Psoas muscle (tissue), 8 donors: ENCODE measurements around the gene COBLL1. TPM values are rescaled to one million over a fixed set of nuclear protein-coding genes. Genes with fewer than 3 reads are reported as not detected.

Source experiments
- ATAC-seq, 4 donors: fragments of 200-7000 bp; cut with Tn5 transposase; one replicate each; pipeline ENCODE4 v1.9.1; 2020; ENCODE audit warnings: moderate library complexity in 3 of 4, mild to moderate bottlenecking in 2 of 4
- DNase-seq, 2 donors: peaks; one replicate each; pipeline ENCODE4 v3.0.0-alpha.2; 2020
- H3K27ac ChIP-seq: fragments of 200-600 bp; one replicate; pipeline ENCODE4 v1.8.0; 2022
- H3K27me3 ChIP-seq, 3 donors: fragments of 200-600 bp in 1 of 3; one replicate each; pipeline versions ENCODE4 v1.6.1 to v1.8.0; 2013 to 2022; ENCODE audit warnings: low read length in 2 of 3, mild to moderate bottlenecking in 2 of 3, moderate library complexity in 1 of 3; ENCODE audit not compliant: insufficient read depth in 3 of 3
- H3K36me3 ChIP-seq, 2 donors: fragments of 200-600 bp in 1 of 2; one replicate each; pipeline versions ENCODE4 v1.6.1 to v1.8.0; 2013 to 2022; ENCODE audit warnings: low read depth in 1 of 2, mild to moderate bottlenecking in 1 of 2, moderate library complexity in 1 of 2; ENCODE audit not compliant: insufficient read depth in 1 of 2
- H3K4me1 ChIP-seq: fragments of 200-600 bp; one replicate; pipeline ENCODE4 v1.8.0; 2022
- H3K4me3 ChIP-seq: fragments of 200-600 bp; one replicate; pipeline ENCODE4 v1.8.0; 2022; ENCODE audit warnings: mild to moderate bottlenecking
- H3K9me3 ChIP-seq: fragments of 200-600 bp; one replicate; pipeline ENCODE4 v1.8.0; 2022
- CTCF ChIP-seq: fragments of 200-600 bp; IDR thresholded peaks from one replicate; pipeline ENCODE4 v1.8.0; 2022; ENCODE audit warnings: antibody characterized with exemption
- WGBS, 3 donors: extraction: QIAGEN DNeasy Blood & Tissue Kit; methylation state at CpG; one replicate each; pipeline versions ENCODE4 v1.1.6 to v1.1.7; 2013; 5-methylcytosine and 5-hydroxymethylcytosine counted together
- intact Hi-C, 2 donors: fragments of 100-400 bp; cut with DNase I; formaldehyde crosslinking; loops; one replicate each; pipeline versions ENCODE4 v1.11.0 to v1.14.2; 2022
- polyA plus RNA-seq, 3 donors: library from polyadenylated mRNA; stranded (reverse); fragments of 200-250 nt; gene quantifications; one replicate each; pipeline ENCODE4 v1.2.3, GENCODE V29; 2013
- total RNA-seq, 4 donors: library from RNA; stranded (reverse); fragmentation: NEBNext Ultra II Directional in 2 of 4; extraction: Animal tissue kit (Norgen Biotek cat#: 25700) in 2 of 4; gene quantifications; one replicate each; pipeline versions ENCODE4 v1.2.1 to v1.2.4, GENCODE V29; 2021 to 2023
- donor health status: healthy with polysubstance abuse.
- donor health status: DM: no; HTN: no; CAD: no; lungs with moderate emphysema.
- donor health status: Bipolar disorder and iron deficiency.
- donor health status: healthy.
- donor health status: DM: yes; HTN: yes; CAD: no.
- donor health status: DM: no; HTN: no; CAD: no.
- donor health status: DM: no; HTN: no; CAD: no.
- donor health status: DM: yes; HTN: yes; CAD: no.

Gene COBLL1
- total and polyA plus RNA-seq, 7 donors, result 1.5 to 6.1 (median 3.4) TPM

- DNase-seq (no peak), ATAC-seq (no peak)
- no peak for TF ChIP-seq CTCF
- H3K4me3 ChIP-seq, result no peak overlapping the region
- H3K27me3 ChIP-seq, result no peaks in the 10 kb centered on the region
- H3K4me1 ChIP-seq, result peaks cover 5% of the 10 kb centered on the region
- intact Hi-C loops, result no loop called here
- no peaks in the 10 kb centered on the region for H3K36me3 ChIP-seq
- no peak overlapping the region for H3K27ac ChIP-seq
- 96 to 100% (median 98%) methylated on average over 1 of the region's 1 CpG for WGBS, 3 donors
- no peaks in the 10 kb centered on the region for H3K9me3 ChIP-seq
Observed at GRCh38 chr2:164747140-164747539, 94.5 kb downstream of the COBLL1 start.

GRCh38 chr2:164746713-164747112 is 94.9 kb downstream of the COBLL1 start:
- ATAC-seq (no peak), DNase-seq (no peak)
- H3K4me3 ChIP-seq, result no peak overlapping the region
- intact Hi-C loops, result no loop called here
- peaks cover 5% of the 10 kb centered on the region for H3K4me1 ChIP-seq
- no peaks in the 10 kb centered on the region for H3K27me3 ChIP-seq
- no peaks in the 10 kb centered on the region for H3K9me3 ChIP-seq
- TF ChIP-seq CTCF, result no peak
- WGBS, 3 donors, result 85 to 96% (median 95%) methylated on average over 1 of the region's 1 CpG
- no peaks in the 10 kb centered on the region for H3K36me3 ChIP-seq
- no peak overlapping the region for H3K27ac ChIP-seq

- H3K36me3 ChIP-seq, result no peaks in the 10 kb centered on the region
- intact Hi-C loops, result no loop called here
Observed at GRCh38 chr2:164745012-164745797, 96.4 kb downstream of the COBLL1 start.

GRCh38 chr2:164742738-164743317 is 98.8 kb downstream of the COBLL1 start:
- Histone ChIP-seq H3K36me3 (no peaks in the 10 kb centered on the region), H3K27me3 (no peaks in the 10 kb centered on the region), H3K4me1 (peaks cover 3% of the 10 kb centered on the region), H3K27ac (no peak overlapping the region), H3K9me3 (no peaks in the 10 kb centered on the region), H3K4me3 (no peak overlapping the region)
- no peak for ATAC-seq
- intact Hi-C loops, result no loop called here
- TF ChIP-seq CTCF, result no peak
- 92 to 95% (median 95%) methylated on average over 4 of the region's 4 CpGs for WGBS, 3 donors
- DNase-seq, result no peak

More at GRCh38 chr2:164745012-164745797, 96.4 kb downstream of the COBLL1 start:
- H3K4me1 ChIP-seq, result peaks cover 5% of the 10 kb centered on the region
- 91 to 93% (median 91%) methylated on average over 5 of the region's 5 CpGs for WGBS, 3 donors
- no peak for DNase-seq
- H3K27me3 ChIP-seq, result no peaks in the 10 kb centered on the region
- no peak for ATAC-seq
- no peak for TF ChIP-seq CTCF
- no peaks in the 10 kb centered on the region for H3K9me3 ChIP-seq
- no peak overlapping the region for H3K4me3 ChIP-seq
- H3K27ac ChIP-seq, result no peak overlapping the region
